Ishikawa (cell line): ENCODE measurements around the gene ZNF736.

Experiments
- CEBPB ChIP-seq: IDR thresholded peaks from 2 replicates; pipeline ENCODE4 v1.6.1; 2012
- CREB1 ChIP-seq: IDR thresholded peaks from 2 replicates; pipeline ENCODE4 v1.6.1; 2012; ENCODE audit warnings: low read depth
- EGR1 ChIP-seq: IDR thresholded peaks from 2 replicates; pipeline ENCODE4 v1.6.1; 2012
- EP300 ChIP-seq: IDR thresholded peaks from 2 replicates; pipeline ENCODE4 v1.6.1; 2012; ENCODE audit warnings: borderline replicate concordance
- RAD21 ChIP-seq: IDR thresholded peaks from 2 replicates; pipeline ENCODE4 v1.6.1; 2012; ENCODE audit warnings: low read depth
- TAF1 ChIP-seq: IDR thresholded peaks from 2 replicates; pipeline ENCODE4 v1.6.1; 2012; ENCODE audit warnings: low read depth, mild to moderate bottlenecking
- YY1 ChIP-seq: IDR thresholded peaks from 2 replicates; pipeline ENCODE4 v1.6.1; 2012; ENCODE audit warnings: low read depth
- TF ChIP-seq, protein P1 (sequence below): IDR thresholded peaks from 2 replicates; pipeline ENCODE4 v1.6.1; 2012; ENCODE audit warnings: low read depth, mild to moderate bottlenecking
- TF ChIP-seq, protein P2 (sequence below): IDR thresholded peaks from 2 replicates; pipeline ENCODE4 v1.6.1; 2012

DNA sequence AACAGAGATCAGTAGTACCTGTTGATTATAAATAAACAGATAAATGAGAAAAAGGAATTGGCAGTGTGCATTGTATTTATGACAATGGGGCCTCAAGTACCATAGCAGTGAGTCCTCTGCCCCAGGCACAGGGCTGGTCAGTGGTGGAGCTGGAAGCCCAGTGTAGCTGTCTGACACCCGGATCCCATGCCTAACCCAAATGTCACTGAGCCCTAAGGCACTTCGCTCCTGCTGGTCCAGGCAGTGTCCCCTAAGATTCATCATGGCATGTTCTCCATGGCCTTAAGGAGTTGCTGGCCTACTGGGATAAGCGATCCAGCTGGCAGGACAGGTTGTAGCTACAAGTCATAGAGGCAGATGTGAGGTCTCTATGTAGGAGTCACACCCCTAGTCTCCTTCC is 3.3 kb upstream of the ZNF736 start:
- TF ChIP-seq YY1 (no peak), EP300 (no peak), EGR1 (no peak), CEBPB (no peak), TAF1 (no peak), CREB1 (no peak), RAD21 (no peak)
- TF ChIP-seq, protein P1, sequence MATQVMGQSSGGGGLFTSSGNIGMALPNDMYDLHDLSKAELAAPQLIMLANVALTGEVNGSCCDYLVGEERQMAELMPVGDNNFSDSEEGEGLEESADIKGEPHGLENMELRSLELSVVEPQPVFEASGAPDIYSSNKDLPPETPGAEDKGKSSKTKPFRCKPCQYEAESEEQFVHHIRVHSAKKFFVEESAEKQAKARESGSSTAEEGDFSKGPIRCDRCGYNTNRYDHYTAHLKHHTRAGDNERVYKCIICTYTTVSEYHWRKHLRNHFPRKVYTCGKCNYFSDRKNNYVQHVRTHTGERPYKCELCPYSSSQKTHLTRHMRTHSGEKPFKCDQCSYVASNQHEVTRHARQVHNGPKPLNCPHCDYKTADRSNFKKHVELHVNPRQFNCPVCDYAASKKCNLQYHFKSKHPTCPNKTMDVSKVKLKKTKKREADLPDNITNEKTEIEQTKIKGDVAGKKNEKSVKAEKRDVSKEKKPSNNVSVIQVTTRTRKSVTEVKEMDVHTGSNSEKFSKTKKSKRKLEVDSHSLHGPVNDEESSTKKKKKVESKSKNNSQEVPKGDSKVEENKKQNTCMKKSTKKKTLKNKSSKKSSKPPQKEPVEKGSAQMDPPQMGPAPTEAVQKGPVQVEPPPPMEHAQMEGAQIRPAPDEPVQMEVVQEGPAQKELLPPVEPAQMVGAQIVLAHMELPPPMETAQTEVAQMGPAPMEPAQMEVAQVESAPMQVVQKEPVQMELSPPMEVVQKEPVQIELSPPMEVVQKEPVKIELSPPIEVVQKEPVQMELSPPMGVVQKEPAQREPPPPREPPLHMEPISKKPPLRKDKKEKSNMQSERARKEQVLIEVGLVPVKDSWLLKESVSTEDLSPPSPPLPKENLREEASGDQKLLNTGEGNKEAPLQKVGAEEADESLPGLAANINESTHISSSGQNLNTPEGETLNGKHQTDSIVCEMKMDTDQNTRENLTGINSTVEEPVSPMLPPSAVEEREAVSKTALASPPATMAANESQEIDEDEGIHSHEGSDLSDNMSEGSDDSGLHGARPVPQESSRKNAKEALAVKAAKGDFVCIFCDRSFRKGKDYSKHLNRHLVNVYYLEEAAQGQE: no peak
- TF ChIP-seq, protein P2, sequence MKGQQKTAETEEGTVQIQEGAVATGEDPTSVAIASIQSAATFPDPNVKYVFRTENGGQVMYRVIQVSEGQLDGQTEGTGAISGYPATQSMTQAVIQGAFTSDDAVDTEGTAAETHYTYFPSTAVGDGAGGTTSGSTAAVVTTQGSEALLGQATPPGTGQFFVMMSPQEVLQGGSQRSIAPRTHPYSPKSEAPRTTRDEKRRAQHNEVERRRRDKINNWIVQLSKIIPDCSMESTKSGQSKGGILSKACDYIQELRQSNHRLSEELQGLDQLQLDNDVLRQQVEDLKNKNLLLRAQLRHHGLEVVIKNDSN: no peak
